ENCODE results near the gene PHF2.

Gene PHF2

GRCh38 chr9:93645149-93645889, 68.9 kb downstream of the PHF2 start:
- Histone ChIP-seq H3K36me3 (ENCODE audit: control insufficient read depth, insufficient read depth, low read length) (no peaks in the 10 kb centered on the region), H3K4me3 (ENCODE audit: low read depth, low read length) (no peak overlapping the region), H3K4me1 (no peaks in the 10 kb centered on the region), H2AFZ (no peak overlapping the region), H3K27ac (no peak overlapping the region), H3K9me3 (ENCODE audit: control insufficient read depth, low read length) (no peaks in the 10 kb centered on the region), H3K27me3 (ENCODE audit: control insufficient read depth, insufficient read depth, low read length) (no peaks in the 10 kb centered on the region), H3K9ac (no peak overlapping the region), H3K4me2 (ENCODE audit: low read length) (no peak overlapping the region), H3K79me2 (no peaks in the 10 kb centered on the region)
- no peak for TF ChIP-seq CTCF (IDR thresholded peaks at IDR 0.05)

GRCh38 chr9:93645921-93646639, 69.7 kb downstream of the PHF2 start:
- H3K27me3 ChIP-seq (ENCODE audit: control insufficient read depth, insufficient read depth, low read length) = no peaks in the 10 kb centered on the region
- no peak overlapping the region for H3K9ac ChIP-seq
- H3K79me2 ChIP-seq = no peaks in the 10 kb centered on the region
- no peak overlapping the region for H3K4me2 ChIP-seq (ENCODE audit: low read length)
- TF ChIP-seq CTCF (IDR thresholded peaks at IDR 0.05) = no peak
- H3K9me3 ChIP-seq (ENCODE audit: control insufficient read depth, low read length) = no peaks in the 10 kb centered on the region
- no peaks in the 10 kb centered on the region for H3K36me3 ChIP-seq (ENCODE audit: control insufficient read depth, insufficient read depth, low read length)
- no peaks in the 10 kb centered on the region for H3K4me1 ChIP-seq
- no peak overlapping the region for H3K27ac ChIP-seq
- H2AFZ ChIP-seq = no peak overlapping the region
- H3K4me3 ChIP-seq (ENCODE audit: low read depth, low read length) = no peak overlapping the region

DNA sequence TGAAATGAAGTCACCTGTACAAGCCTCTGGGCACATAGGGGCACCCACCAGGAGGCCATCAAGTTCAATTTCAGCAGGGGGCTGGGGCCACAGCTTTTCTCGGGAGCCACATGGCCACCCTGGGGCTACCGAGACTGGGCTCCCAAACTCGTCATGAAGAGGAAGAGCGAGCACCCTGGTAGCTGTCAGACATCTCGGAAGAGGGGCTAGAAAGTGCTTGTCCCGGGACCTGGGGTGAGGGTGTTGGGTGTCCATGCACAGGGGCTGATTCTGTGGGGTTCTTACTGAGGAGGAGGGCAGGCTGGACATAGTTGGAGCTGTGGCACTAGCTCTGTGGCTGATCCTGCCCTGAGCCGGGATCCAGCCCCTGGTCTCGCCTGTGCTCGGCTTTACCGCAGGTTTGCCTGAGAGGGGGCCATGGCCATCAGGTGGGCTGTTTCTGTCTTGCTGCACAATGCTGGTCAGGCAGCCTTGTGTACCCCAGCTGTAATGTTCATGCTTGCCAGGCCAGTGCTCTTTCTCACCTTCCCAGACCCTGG, 70.3 kb downstream of the PHF2 start:
- TF ChIP-seq CTCF (IDR thresholded peaks at IDR 0.05) = no peak
- no peak overlapping the region for H3K4me3 ChIP-seq (ENCODE audit: low read depth, low read length)
- no peaks in the 10 kb centered on the region for H3K4me1 ChIP-seq
- no peak overlapping the region for H3K27ac ChIP-seq
- H3K9ac ChIP-seq = no peak overlapping the region
- no peaks in the 10 kb centered on the region for H3K79me2 ChIP-seq
- H3K36me3 ChIP-seq (ENCODE audit: control insufficient read depth, insufficient read depth, low read length) = no peaks in the 10 kb centered on the region
- no peak overlapping the region for H2AFZ ChIP-seq
- no peak overlapping the region for H3K4me2 ChIP-seq (ENCODE audit: low read length)
- no peaks in the 10 kb centered on the region for H3K27me3 ChIP-seq (ENCODE audit: control insufficient read depth, insufficient read depth, low read length)
- H3K9me3 ChIP-seq (ENCODE audit: control insufficient read depth, low read length) = no peaks in the 10 kb centered on the region

GRCh38 chr9:93648181-93648580, 71.8 kb downstream of the PHF2 start:
- Histone ChIP-seq H3K36me3 (ENCODE audit: control insufficient read depth, insufficient read depth, low read length) (no peaks in the 10 kb centered on the region), H3K27me3 (ENCODE audit: control insufficient read depth, insufficient read depth, low read length) (no peaks in the 10 kb centered on the region)

More at GRCh38 chr9:93648181-93648580, 71.8 kb downstream of the PHF2 start:
- no peak overlapping the region for H3K4me2 ChIP-seq (ENCODE audit: low read length)
- no peak overlapping the region for H3K4me3 ChIP-seq (ENCODE audit: low read depth, low read length)
- no peaks in the 10 kb centered on the region for H3K4me1 ChIP-seq
- no peak for TF ChIP-seq CTCF (IDR thresholded peaks at IDR 0.05)
- no peak overlapping the region for H2AFZ ChIP-seq
- H3K9me3 ChIP-seq (ENCODE audit: control insufficient read depth, low read length) = no peaks in the 10 kb centered on the region
- H3K27ac ChIP-seq = no peak overlapping the region
- no peak overlapping the region for H3K9ac ChIP-seq
- no peaks in the 10 kb centered on the region for H3K79me2 ChIP-seq
